H1 (cell line): Measurements from ENCODE around the gene DOK6. TPM values are rescaled to one million over a fixed set of nuclear protein-coding genes. Genes with fewer than 3 reads are reported as not detected.

Experiments used
- BACH1 ChIP-seq: IDR thresholded peaks from 2 replicates; pipeline ENCODE4 v1.6.1; 2012; ENCODE audit warnings: low read length, improper control_type of control experiment
- CHD7 ChIP-seq: fragments of 300-600 bp; sonication (generic); IDR thresholded peaks from 2 replicates; pipeline ENCODE4 v1.7.1; 2012; ENCODE audit warnings: low read length, moderate library complexity, mild to moderate bottlenecking, inconsistent platforms; ENCODE audit not compliant: insufficient replicate concordance
- EGR1 ChIP-seq: IDR thresholded peaks from 2 replicates; pipeline ENCODE4 v1.6.1; 2011; ENCODE audit warnings: low read depth, low read length, borderline replicate concordance
- NRF1 ChIP-seq: IDR thresholded peaks from 2 replicates; pipeline ENCODE4 v1.6.1; 2011; ENCODE audit warnings: mild to moderate bottlenecking, low read depth, low read length, improper control_type of control experiment
- POU5F1 ChIP-seq: IDR thresholded peaks from 2 replicates; pipeline ENCODE4 v1.6.1; 2011; ENCODE audit warnings: low read depth, mild to moderate bottlenecking, low read length, moderate library complexity
- SP2 ChIP-seq: IDR thresholded peaks from 2 replicates; pipeline ENCODE4 v1.6.1; 2012; ENCODE audit warnings: mild to moderate bottlenecking, low read length, inconsistent platforms
- SUZ12 ChIP-seq: fragments of 200-600 bp; sonication (generic); IDR thresholded peaks from 2 replicates; pipeline ENCODE4 v1.6.1; 2012; ENCODE audit warnings: mild to moderate bottlenecking, inconsistent platforms, low read length, moderate library complexity, mixed read lengths
- TCF12 ChIP-seq: IDR thresholded peaks from 2 replicates; pipeline ENCODE4 v1.6.1; 2011; ENCODE audit warnings: low read depth, mild to moderate bottlenecking, low read length
- polyA plus RNA-seq, 7 experiments: library from polyadenylated mRNA; depleted of rRNA in 3 of 7; stranded (reverse) in 5 of 7; unstranded in 2 of 7; fragments of >200 nt in 5 of 7; fragments of 200-250 nt in 2 of 7; gene quantifications; 1 replicate in 5 of 7; 2 replicates in 1 of 7; 4 replicates in 1 of 7; pipeline versions ENCODE4 v1.2.1 to v1.2.3, GENCODE V29; 2011 to 2013; ENCODE audit warnings: missing spikeins in 2 of 7, mixed read lengths in 2 of 7
- total RNA-seq: library from RNA; stranded (reverse); fragmentation: NEBNext Ultra II Directional; extraction: Animal tissue kit (Norgen Biotek cat#: 25700); gene quantifications from 2 replicates; pipeline ENCODE4 v1.2.1, GENCODE V29; 2021

The DOK6 gene
- total and polyA plus RNA-seq, 2 of the 8 experiments (the other 6 are each of a cell fraction or from before 2014, with no cell fraction given) = 0.33 to 0.50 TPM

DNA sequence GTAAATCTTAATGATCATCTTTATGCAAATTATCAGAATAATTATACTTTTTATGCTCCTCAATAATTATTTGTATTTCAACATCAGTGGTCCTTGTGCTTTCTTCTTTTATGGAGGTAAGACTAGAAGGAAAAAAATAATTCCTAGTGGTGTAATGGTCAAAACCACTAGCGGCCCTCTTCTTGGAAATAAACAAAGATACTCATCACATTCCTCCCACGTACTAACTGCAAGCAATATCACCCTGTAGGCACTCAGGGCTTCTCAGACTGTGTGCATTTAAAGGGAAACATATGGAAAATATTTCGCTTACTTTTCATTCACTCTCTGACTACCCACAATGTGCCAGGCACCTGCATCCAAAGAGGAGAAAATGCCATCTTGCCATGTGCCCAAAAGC, 263.7 kb downstream of the DOK6 start (continued):
- TF ChIP-seq CHD7 = no peak
- no peak for TF ChIP-seq TCF12
- TF ChIP-seq POU5F1 = no peak
- no peak for TF ChIP-seq EGR1
- no peak for TF ChIP-seq SUZ12
- no peak for TF ChIP-seq SP2
- no peak for TF ChIP-seq NRF1
- no peak for TF ChIP-seq BACH1
